Osteoblast (primary cell): ENCODE data around the gene CBX2. TPM values are rescaled to one million over a fixed set of nuclear protein-coding genes. Genes with fewer than 3 reads are reported as not detected.
A peak's percentile ranks its signal among the peaks of the same experiment; 100 is the strongest.

ENCODE experiments used
- DNase-seq: peaks from one replicate; pipeline ENCODE4 v3.0.0; 2011; ENCODE audit warnings: low spot score, mixed read lengths; ENCODE audit not compliant: insufficient read length; ENCODE audit errors: missing footprints
- H2AFZ ChIP-seq: 2 replicates; pipeline ENCODE4 v1.6.0; 2011; ENCODE audit warnings: mild to moderate bottlenecking, low read length
- H3K27ac ChIP-seq: 2 replicates; pipeline ENCODE4 v1.5.1; 2011; ENCODE audit warnings: mild to moderate bottlenecking, low read depth, low read length, moderate library complexity
- H3K27me3 ChIP-seq: 2 replicates; pipeline ENCODE4 v1.6.0; 2012; ENCODE audit warnings: mild to moderate bottlenecking, control low read depth, inconsistent platforms, low read length, moderate library complexity; ENCODE audit not compliant: insufficient read depth
- H3K36me3 ChIP-seq: 2 replicates; pipeline ENCODE4 v1.5.1; 2011; ENCODE audit warnings: mild to moderate bottlenecking, low read length, control low read depth, moderate library complexity; ENCODE audit not compliant: insufficient read depth
- H3K4me1 ChIP-seq: 2 replicates; pipeline ENCODE4 v1.5.1; 2011; ENCODE audit warnings: mild to moderate bottlenecking, low read length, control low read depth, moderate library complexity; ENCODE audit not compliant: insufficient read depth
- H3K4me2 ChIP-seq: 2 replicates; pipeline ENCODE4 v1.6.0; 2011; ENCODE audit warnings: mild to moderate bottlenecking, low read length; ENCODE audit not compliant: insufficient read depth
- H3K4me3 ChIP-seq: fragments of 200-600 bp; sonication (generic); 3 replicates; pipeline ENCODE4 v1.5.1; 2012; ENCODE audit warnings: mild to moderate bottlenecking, low read length, inconsistent platforms; ENCODE audit not compliant: insufficient read depth
- H3K79me2 ChIP-seq: 2 replicates; pipeline ENCODE4 v1.6.0; 2012; ENCODE audit warnings: mild to moderate bottlenecking, low read length, control low read depth, inconsistent platforms; ENCODE audit not compliant: insufficient read depth
- H3K9me3 ChIP-seq: 2 replicates; pipeline ENCODE4 v1.5.1; 2011; ENCODE audit warnings: low read depth, low read length, control low read depth
- H4K20me1 ChIP-seq: 2 replicates; pipeline ENCODE4 v1.6.0; 2012; ENCODE audit warnings: mild to moderate bottlenecking, low read length, control low read depth; ENCODE audit not compliant: insufficient read depth
- CTCF ChIP-seq: IDR thresholded peaks from 2 replicates; pipeline ENCODE4 v1.5.1; 2011; ENCODE audit warnings: mild to moderate bottlenecking, low read depth, low read length, moderate library complexity; ENCODE audit errors: extremely low read depth
- total RNA-seq: library from RNA; depleted of rRNA; stranded (reverse); fragments of >200 nt; gene quantifications from 2 replicates; pipeline ENCODE4 v1.2.3, GENCODE V29; 2012

Gene CBX2
- total RNA-seq, 1 donor, result 1.1 TPM

GRCh38 chr17:79832218-79833109 lies 54.5 kb downstream of the CBX2 start:
- H3K36me3 ChIP-seq, result peaks cover 14% of the 10 kb centered on the region
- H2AFZ ChIP-seq, result no peak overlapping the region
- peak overlapping the region; percentile 68 for H3K4me2 ChIP-seq
- no peak for TF ChIP-seq CTCF
- DNase-seq, result peak; percentile 96
- H3K27ac ChIP-seq, result no peak overlapping the region
- no peaks in the 10 kb centered on the region for H3K27me3 ChIP-seq
- no peaks in the 10 kb centered on the region for H3K9me3 ChIP-seq
- H3K4me3 ChIP-seq, result peak overlapping the region; percentile 63
- H3K4me1 ChIP-seq, result peaks cover 20% of the 10 kb centered on the region
- H4K20me1 ChIP-seq, result peaks cover 23% of the 10 kb centered on the region
- peaks cover 21% of the 10 kb centered on the region for H3K79me2 ChIP-seq

- Histone ChIP-seq H3K4me1 (peaks cover 26% of the 10 kb centered on the region), H3K27ac (no peak overlapping the region), H3K4me2 (peak overlapping the region; percentile 68), H3K27me3 (no peaks in the 10 kb centered on the region), H3K9me3 (no peaks in the 10 kb centered on the region), H2AFZ (no peak overlapping the region), H3K4me3 (peak overlapping the region; percentile 63), H3K79me2 (peaks cover 26% of the 10 kb centered on the region), H3K36me3 (peaks cover 14% of the 10 kb centered on the region), H4K20me1 (peaks cover 29% of the 10 kb centered on the region)
- TF ChIP-seq CTCF, result no peak
- DNase-seq, result no peak
These were observed 55.1 kb downstream of the CBX2 start for GRCh38 chr17:79833110-79833450.

GRCh38 chr17:79833744-79834564 lies 56.0 kb downstream of the CBX2 start:
- H3K4me1 ChIP-seq, result peaks cover 26% of the 10 kb centered on the region
- H4K20me1 ChIP-seq, result peaks cover 29% of the 10 kb centered on the region
- H2AFZ ChIP-seq, result no peak overlapping the region
- no peak overlapping the region for H3K4me2 ChIP-seq
- no peak for DNase-seq
- no peaks in the 10 kb centered on the region for H3K9me3 ChIP-seq
- no peak for TF ChIP-seq CTCF
- peaks cover 26% of the 10 kb centered on the region for H3K79me2 ChIP-seq
- no peak overlapping the region for H3K4me3 ChIP-seq
- no peak overlapping the region for H3K27ac ChIP-seq
- H3K27me3 ChIP-seq, result no peaks in the 10 kb centered on the region
- peaks cover 14% of the 10 kb centered on the region for H3K36me3 ChIP-seq
